Glutamatergic neuron (in vitro differentiated cells): Measurements from ENCODE around the gene SLC18A3. TPM values are rescaled to one million over a fixed set of nuclear protein-coding genes. Genes with fewer than 3 reads are reported as not detected.

Experiments
- DNase-seq: peaks from one replicate; pipeline ENCODE4 v3.0.0; 2022
- H3K27ac Mint-ChIP-seq: one replicate; pipeline ENCODE4 v1.8.0; 2020; ENCODE audit warnings: mild to moderate bottlenecking, mixed read lengths, inconsistent platforms; ENCODE audit not compliant: unreplicated experiment
- H3K27me3 Mint-ChIP-seq: one replicate; pipeline ENCODE4 v1.8.0; 2020; ENCODE audit warnings: mild to moderate bottlenecking, moderate library complexity, mixed read lengths, inconsistent platforms; ENCODE audit not compliant: unreplicated experiment
- H3K36me3 Mint-ChIP-seq: one replicate; pipeline ENCODE4 v1.8.0; 2020; ENCODE audit warnings: mild to moderate bottlenecking, mixed read lengths, inconsistent platforms; ENCODE audit not compliant: unreplicated experiment
- H3K4me1 Mint-ChIP-seq: one replicate; pipeline ENCODE4 v1.8.0; 2020; ENCODE audit warnings: mild to moderate bottlenecking, low read depth, mixed read lengths, inconsistent platforms; ENCODE audit not compliant: unreplicated experiment
- H3K4me3 Mint-ChIP-seq: one replicate; pipeline ENCODE4 v1.8.0; 2020; ENCODE audit warnings: mild to moderate bottlenecking, mixed read lengths, inconsistent platforms; ENCODE audit not compliant: unreplicated experiment
- H3K9me3 Mint-ChIP-seq: one replicate; pipeline ENCODE4 v1.8.0; 2020; ENCODE audit warnings: mild to moderate bottlenecking, moderate library complexity, mixed read lengths, inconsistent platforms; ENCODE audit not compliant: unreplicated experiment
- total RNA-seq: library from RNA; stranded (reverse); fragmentation: NEBNext Ultra II Directional; extraction: Animal tissue kit (Norgen Biotek cat#: 25700); gene quantifications from one replicate; pipeline ENCODE4 v1.2.1, GENCODE V29; 2021; ENCODE audit not compliant: unreplicated experiment
- TF ChIP-seq, protein P1 (sequence below): fragments of 200-600 bp; sonication (generic); IDR thresholded peaks from one replicate; pipeline ENCODE4 v1.5.0; 2021; ENCODE audit not compliant: partially characterized antibody, unreplicated experiment

The SLC18A3 gene
- total RNA-seq, 1 donor from 2014 or later, result 21.5 TPM

DNA sequence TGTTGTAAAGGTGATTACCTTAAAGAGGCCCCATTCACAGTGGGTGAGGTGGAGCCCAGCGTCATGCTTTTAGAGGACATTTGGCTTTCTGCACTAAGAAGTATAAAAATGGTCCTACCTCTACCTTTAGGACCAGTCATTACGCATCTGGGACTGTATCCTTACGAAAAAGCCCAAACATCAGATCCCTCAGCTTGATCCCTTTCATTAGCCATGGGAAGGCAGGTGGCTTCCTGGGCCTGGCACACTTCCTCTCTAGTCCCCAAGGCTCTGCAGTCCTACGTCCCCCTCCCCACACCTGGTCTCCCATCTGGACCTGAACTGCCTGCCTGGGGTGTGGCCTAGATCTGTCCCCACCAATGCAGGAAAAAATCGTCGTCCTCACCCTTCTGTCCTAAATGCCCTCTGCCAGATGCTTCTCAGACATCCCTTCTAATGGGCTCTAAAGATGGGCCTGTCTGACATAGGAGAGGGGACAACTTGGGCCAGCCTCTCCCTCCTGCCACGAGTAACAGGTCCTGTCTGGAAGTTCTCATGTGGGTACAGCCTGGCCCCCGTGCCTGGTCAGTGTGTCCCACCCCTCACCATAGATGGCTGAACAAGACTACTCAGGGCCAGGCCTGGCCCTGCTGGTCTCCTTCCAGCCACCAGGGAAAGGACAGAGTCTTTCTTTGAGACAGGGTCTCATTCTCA lies 11.8 kb upstream of the SLC18A3 start:
- peaks cover 9% of the 10 kb centered on the region for H3K27me3 Mint-ChIP-seq
- H3K4me3 Mint-ChIP-seq, result peak overlapping the region; percentile 18
- H3K9me3 Mint-ChIP-seq, result peaks cover 8% of the 10 kb centered on the region
- no peak for DNase-seq
- peaks cover 16% of the 10 kb centered on the region for H3K4me1 Mint-ChIP-seq
- H3K27ac Mint-ChIP-seq, result no peak overlapping the region
- TF ChIP-seq, protein P1, sequence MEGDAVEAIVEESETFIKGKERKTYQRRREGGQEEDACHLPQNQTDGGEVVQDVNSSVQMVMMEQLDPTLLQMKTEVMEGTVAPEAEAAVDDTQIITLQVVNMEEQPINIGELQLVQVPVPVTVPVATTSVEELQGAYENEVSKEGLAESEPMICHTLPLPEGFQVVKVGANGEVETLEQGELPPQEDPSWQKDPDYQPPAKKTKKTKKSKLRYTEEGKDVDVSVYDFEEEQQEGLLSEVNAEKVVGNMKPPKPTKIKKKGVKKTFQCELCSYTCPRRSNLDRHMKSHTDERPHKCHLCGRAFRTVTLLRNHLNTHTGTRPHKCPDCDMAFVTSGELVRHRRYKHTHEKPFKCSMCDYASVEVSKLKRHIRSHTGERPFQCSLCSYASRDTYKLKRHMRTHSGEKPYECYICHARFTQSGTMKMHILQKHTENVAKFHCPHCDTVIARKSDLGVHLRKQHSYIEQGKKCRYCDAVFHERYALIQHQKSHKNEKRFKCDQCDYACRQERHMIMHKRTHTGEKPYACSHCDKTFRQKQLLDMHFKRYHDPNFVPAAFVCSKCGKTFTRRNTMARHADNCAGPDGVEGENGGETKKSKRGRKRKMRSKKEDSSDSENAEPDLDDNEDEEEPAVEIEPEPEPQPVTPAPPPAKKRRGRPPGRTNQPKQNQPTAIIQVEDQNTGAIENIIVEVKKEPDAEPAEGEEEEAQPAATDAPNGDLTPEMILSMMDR, result no peak
- no peaks in the 10 kb centered on the region for H3K36me3 Mint-ChIP-seq

- peaks cover 8% of the 10 kb centered on the region for H3K9me3 Mint-ChIP-seq
- peaks cover 16% of the 10 kb centered on the region for H3K4me1 Mint-ChIP-seq
- H3K4me3 Mint-ChIP-seq, result no peak overlapping the region
- H3K27me3 Mint-ChIP-seq, result peaks cover 10% of the 10 kb centered on the region
- TF ChIP-seq, protein P1, result no peak
- H3K36me3 Mint-ChIP-seq, result no peaks in the 10 kb centered on the region
- no peak for DNase-seq
- no peak overlapping the region for H3K27ac Mint-ChIP-seq
These were observed 11.1 kb upstream of the SLC18A3 start for GRCh38 chr10:49598986-49599385.

GRCh38 chr10:49599546-49599945 lies 10.6 kb upstream of the SLC18A3 start:
- Mint-ChIP-seq H3K4me1 (peaks cover 16% of the 10 kb centered on the region), H3K27me3 (peaks cover 10% of the 10 kb centered on the region)

DNA sequence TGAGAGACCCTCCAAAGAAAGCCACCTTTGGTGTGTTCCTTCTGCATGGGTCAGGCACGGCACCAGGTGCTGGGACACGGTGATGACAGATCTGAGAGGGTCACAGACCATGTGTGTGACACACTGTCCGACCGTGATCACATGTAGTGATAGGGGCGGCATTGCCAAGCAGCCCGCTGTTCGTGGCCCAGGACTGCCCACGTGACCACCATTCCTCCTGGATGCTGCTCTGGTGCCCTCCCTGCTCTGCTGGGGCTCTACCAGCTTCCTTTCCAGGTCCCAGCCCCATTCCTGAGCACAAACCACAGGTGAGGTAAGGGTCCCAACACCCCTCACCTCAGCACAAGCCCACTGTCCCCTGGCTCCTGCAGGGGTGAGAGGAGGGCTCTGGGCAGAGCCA lies 10.1 kb upstream of the SLC18A3 start:
- TF ChIP-seq, protein P1, result no peak

More at GRCh38 chr10:49599546-49599945, 10.6 kb upstream of the SLC18A3 start:
- no peaks in the 10 kb centered on the region for H3K36me3 Mint-ChIP-seq
- peaks cover 8% of the 10 kb centered on the region for H3K9me3 Mint-ChIP-seq
- no peak for DNase-seq
- TF ChIP-seq, protein P1, result no peak
- no peak overlapping the region for H3K27ac Mint-ChIP-seq
- H3K4me3 Mint-ChIP-seq, result no peak overlapping the region

DNA sequence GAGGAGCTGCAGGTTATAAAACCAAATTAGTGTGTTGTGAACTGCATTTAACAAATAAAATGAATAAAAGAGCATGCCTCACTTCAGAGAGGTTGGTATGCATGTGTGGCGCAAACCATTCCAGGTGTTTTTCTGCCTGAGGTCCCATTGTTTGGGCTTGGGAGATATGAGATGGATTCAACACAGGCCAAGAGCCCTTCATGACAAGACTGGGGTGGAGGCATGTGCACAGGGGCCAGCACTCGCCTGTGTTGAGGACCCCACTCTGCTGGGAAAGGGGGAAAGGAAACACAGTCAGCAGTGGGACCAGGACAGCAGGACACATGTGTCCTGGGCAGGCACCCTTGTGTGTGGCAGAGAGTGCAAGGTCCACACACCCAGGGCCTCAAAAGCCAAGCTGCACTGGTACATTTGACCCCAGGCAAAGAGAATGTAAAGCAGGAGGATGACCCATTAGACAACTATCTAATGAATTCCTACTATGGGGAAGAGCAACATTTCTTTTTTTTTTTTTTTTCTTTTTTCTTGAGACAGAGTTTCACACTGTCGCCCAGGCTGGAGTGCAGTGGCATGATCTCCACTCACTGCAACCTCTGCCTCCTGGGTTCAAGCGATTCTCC lies 9.2 kb upstream of the SLC18A3 start:
- no peaks in the 10 kb centered on the region for H3K36me3 Mint-ChIP-seq
- H3K27ac Mint-ChIP-seq, result no peak overlapping the region
- peaks cover 9% of the 10 kb centered on the region for H3K27me3 Mint-ChIP-seq
- peaks cover 7% of the 10 kb centered on the region for H3K4me1 Mint-ChIP-seq
- H3K4me3 Mint-ChIP-seq, result no peak overlapping the region
- TF ChIP-seq, protein P1, result no peak
- H3K9me3 Mint-ChIP-seq, result peaks cover 8% of the 10 kb centered on the region
- no peak for DNase-seq

More for the DNA sequence above, 10.1 kb upstream of the SLC18A3 start:
- H3K27ac Mint-ChIP-seq, result no peak overlapping the region
- H3K27me3 Mint-ChIP-seq, result peaks cover 10% of the 10 kb centered on the region
- H3K9me3 Mint-ChIP-seq, result peaks cover 8% of the 10 kb centered on the region
- no peak for DNase-seq
- no peaks in the 10 kb centered on the region for H3K36me3 Mint-ChIP-seq
- H3K4me1 Mint-ChIP-seq, result peaks cover 13% of the 10 kb centered on the region
- no peak overlapping the region for H3K4me3 Mint-ChIP-seq
